ENCODE data around the gene ZBTB2.

The ZBTB2 gene, protein sequence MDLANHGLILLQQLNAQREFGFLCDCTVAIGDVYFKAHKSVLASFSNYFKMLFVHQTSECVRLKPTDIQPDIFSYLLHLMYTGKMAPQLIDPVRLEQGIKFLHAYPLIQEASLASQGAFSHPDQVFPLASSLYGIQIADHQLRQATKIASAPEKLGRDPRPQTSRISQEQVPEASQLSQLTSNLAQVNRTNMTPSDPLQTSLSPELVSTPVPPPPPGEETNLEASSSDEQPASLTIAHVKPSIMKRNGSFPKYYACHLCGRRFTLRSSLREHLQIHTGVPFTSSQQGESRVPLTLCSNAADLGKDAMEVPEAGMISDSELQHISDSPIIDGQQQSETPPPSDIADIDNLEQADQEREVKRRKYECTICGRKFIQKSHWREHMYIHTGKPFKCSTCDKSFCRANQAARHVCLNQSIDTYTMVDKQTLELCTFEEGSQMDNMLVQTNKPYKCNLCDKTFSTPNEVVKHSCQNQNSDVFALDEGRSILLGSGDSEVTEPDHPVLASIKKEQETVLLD

DNA sequence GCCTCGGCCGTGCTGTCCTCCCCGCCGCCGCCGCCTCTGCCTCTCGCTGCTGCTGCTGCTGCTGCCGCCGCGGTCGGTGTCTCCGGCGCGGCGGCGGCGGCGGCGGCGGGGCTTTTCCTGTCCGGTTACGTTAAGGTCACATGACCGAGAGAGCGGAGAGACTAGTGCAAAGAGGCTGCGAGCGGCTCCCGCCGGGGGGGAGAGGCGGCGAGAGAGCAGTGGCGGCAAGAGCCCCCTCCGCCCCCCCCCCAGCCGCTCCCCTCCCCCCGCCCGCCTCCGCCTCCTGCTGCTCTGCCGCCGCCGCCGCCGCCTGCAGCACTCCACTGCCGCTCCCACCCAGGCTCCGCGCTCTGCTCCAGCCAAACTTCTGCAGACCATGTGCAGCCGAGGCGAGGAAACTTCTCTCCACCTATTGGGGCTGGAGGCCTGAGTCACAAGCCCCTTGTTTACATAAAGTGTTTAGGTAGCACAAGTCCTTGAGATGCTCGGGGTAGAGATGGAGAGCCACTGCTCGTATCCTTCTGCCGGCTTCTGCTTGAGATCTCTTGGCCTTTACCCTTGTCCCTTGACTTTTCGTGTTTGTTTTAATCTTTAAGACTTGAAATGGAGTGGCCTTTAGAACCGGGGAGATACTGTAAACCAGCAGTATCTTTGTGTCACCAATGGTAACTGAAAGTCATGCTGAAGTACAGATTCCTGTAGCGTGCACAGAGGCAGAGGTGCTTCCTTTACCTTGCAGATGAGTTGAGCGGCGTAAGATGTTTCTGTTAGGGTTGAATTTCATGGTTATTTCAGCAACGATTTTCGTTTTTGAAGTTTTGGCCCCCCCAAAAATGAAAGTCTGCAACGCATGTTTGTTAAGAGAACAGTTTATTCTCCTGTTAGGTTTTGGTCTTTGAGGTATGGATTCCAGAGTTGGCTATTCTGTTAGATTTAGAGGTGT is at the start of gene ZBTB2:
TSS of gene ZBTB2 (minus strand) at position 89 of the 943 bp plus-strand sequence. CDS start 17,922 bp downstream, outside the sequence.
- peak within 1 kb of the TSS; percentile 98 for H3K4me2 ChIP-seq (ENCODE audit: low read length)
- peak within 1 kb of the TSS; percentile 95 for H3K4me3 ChIP-seq (ENCODE audit: low read length)
- H3K9ac ChIP-seq (ENCODE audit: low read length) = peak within 1 kb of the TSS; percentile 98
- H3K27me3 ChIP-seq (ENCODE audit: low read depth, low read length) = no peaks in the 10 kb centered on the region
- peaks cover 25% of the 10 kb centered on the region for H3K4me1 ChIP-seq (ENCODE audit: low read length)
- H3K9me3 ChIP-seq (ENCODE audit: insufficient read depth, low read length) = no peaks in the 10 kb centered on the region
- H3K36me3 ChIP-seq (replicated peaks; ENCODE audit: low read depth, low read length) = peaks cover 8% of the 10 kb centered on the region
- H3K27ac ChIP-seq (ENCODE audit: low read length) = peak within 1 kb of the TSS; percentile 94
- peaks cover 85% of the 10 kb centered on the region for H3K79me2 ChIP-seq (ENCODE audit: low read length)
- H2AFZ ChIP-seq (ENCODE audit: low read depth, low read length) = no peak within 1 kb of the TSS
- H4K20me1 ChIP-seq (ENCODE audit: insufficient read depth, low read length) = peaks cover 35% of the 10 kb centered on the region
- TF ChIP-seq, protein P1, sequence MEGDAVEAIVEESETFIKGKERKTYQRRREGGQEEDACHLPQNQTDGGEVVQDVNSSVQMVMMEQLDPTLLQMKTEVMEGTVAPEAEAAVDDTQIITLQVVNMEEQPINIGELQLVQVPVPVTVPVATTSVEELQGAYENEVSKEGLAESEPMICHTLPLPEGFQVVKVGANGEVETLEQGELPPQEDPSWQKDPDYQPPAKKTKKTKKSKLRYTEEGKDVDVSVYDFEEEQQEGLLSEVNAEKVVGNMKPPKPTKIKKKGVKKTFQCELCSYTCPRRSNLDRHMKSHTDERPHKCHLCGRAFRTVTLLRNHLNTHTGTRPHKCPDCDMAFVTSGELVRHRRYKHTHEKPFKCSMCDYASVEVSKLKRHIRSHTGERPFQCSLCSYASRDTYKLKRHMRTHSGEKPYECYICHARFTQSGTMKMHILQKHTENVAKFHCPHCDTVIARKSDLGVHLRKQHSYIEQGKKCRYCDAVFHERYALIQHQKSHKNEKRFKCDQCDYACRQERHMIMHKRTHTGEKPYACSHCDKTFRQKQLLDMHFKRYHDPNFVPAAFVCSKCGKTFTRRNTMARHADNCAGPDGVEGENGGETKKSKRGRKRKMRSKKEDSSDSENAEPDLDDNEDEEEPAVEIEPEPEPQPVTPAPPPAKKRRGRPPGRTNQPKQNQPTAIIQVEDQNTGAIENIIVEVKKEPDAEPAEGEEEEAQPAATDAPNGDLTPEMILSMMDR (IDR thresholded peaks at IDR 0.05; ENCODE audit: low read depth, low read length) = no peak
- TF ChIP-seq EZH2phosphoT487 (IDR thresholded peaks at IDR 0.05; ENCODE audit: low read depth) = no peak

DNA sequence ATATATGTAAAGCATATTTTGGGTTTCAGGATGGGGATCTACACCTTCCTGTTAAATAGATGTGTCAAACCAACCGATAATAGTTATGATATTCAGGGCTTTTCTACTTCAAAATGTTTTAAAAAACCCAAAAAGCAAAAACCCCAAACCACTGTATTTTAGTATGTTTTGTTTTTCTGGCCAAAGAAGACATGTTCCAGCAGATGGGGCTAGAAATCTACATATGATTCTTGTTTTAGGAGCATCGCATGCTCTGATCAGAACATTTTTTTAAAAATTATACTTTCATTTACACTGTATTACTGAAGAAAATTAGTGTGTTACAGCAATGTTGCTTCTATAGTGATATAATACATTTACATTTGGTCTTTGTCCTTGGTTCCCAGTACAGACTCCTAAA is 49.6 kb upstream of the ZBTB2 start:
- Histone ChIP-seq H3K36me3 (replicated peaks; ENCODE audit: low read depth, low read length) (no peaks in the 10 kb centered on the region), H3K4me3 (ENCODE audit: low read length) (no peak overlapping the region), H3K79me2 (ENCODE audit: low read length) (peaks cover 3% of the 10 kb centered on the region; the same call in 1 of the 2 replicates), H3K4me1 (ENCODE audit: low read length) (no peaks in the 10 kb centered on the region), H2AFZ (ENCODE audit: low read depth, low read length) (no peak overlapping the region), H3K27me3 (ENCODE audit: low read depth, low read length) (no peaks in the 10 kb centered on the region), H3K27ac (ENCODE audit: low read length) (no peak overlapping the region), H3K4me2 (ENCODE audit: low read length) (no peak overlapping the region), H3K9ac (ENCODE audit: low read length) (no peak overlapping the region), H4K20me1 (ENCODE audit: insufficient read depth, low read length) (no peaks in the 10 kb centered on the region), H3K9me3 (ENCODE audit: insufficient read depth, low read length) (no peaks in the 10 kb centered on the region)
- no peak for TF ChIP-seq EZH2phosphoT487 (IDR thresholded peaks at IDR 0.05; ENCODE audit: low read depth)
- TF ChIP-seq, protein P1 (IDR thresholded peaks at IDR 0.05; ENCODE audit: low read depth, low read length) = 0 out of 2 replicates have a peak, but pooled peaks have one; percentile 6

DNA sequence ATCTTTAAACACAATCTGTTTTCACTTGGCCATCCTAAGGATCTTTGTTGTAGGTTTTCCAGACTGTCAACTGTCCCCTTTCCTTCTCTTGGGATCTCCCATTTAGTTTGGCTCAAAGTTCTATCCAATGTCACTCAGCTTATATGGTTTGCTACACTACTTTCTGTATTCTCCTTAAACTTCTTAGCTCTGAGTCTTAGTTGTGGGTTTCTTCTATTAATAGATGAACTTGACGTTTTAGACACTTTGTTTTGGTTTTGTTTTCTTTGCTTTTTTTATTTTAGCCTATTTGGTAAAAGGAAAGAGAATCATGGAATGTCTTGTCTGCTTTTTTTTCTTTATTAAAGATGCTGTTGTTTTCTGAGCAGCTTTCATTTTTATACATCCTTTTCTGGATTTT is 49.1 kb upstream of the ZBTB2 start:
- TF ChIP-seq, protein P1 (IDR thresholded peaks at IDR 0.05; ENCODE audit: low read depth, low read length) = no peak
- H3K79me2 ChIP-seq (ENCODE audit: low read length) = peaks cover 3% of the 10 kb centered on the region; the same call in 1 of the 2 replicates
- no peak overlapping the region for H3K4me2 ChIP-seq (ENCODE audit: low read length)
- H3K4me1 ChIP-seq (ENCODE audit: low read length) = no peaks in the 10 kb centered on the region
- H3K9me3 ChIP-seq (ENCODE audit: insufficient read depth, low read length) = no peaks in the 10 kb centered on the region
- H2AFZ ChIP-seq (ENCODE audit: low read depth, low read length) = no peak overlapping the region
- no peaks in the 10 kb centered on the region for H3K36me3 ChIP-seq (replicated peaks; ENCODE audit: low read depth, low read length)
- no peaks in the 10 kb centered on the region for H4K20me1 ChIP-seq (ENCODE audit: insufficient read depth, low read length)
- no peak overlapping the region for H3K27ac ChIP-seq (ENCODE audit: low read length)
- H3K9ac ChIP-seq (ENCODE audit: low read length) = no peak overlapping the region
- no peak overlapping the region for H3K4me3 ChIP-seq (ENCODE audit: low read length)
- no peaks in the 10 kb centered on the region for H3K27me3 ChIP-seq (ENCODE audit: low read depth, low read length)

Measured in OCI-LY3 (cell line).